Colonic mucosa (tissue), 4 donors: ENCODE measurements around the gene FLOT1. TPM values are rescaled to one million over a fixed set of nuclear protein-coding genes. Genes with fewer than 3 reads are reported as not detected.
A peak's percentile ranks its signal among the peaks of the same experiment; 100 is the strongest.
"Not testable (repeated sequence)": the region's sequence is repeated elsewhere in the genome, so short reads cannot be mapped to it uniquely, and the experiment has no call there.

Source experiments
- DNase-seq: peaks from one replicate; pipeline ENCODE4 v3.0.0-alpha.2; 2020
- H3K27ac ChIP-seq: fragments of 200-600 bp; one replicate; pipeline ENCODE4 v1.8.0; 2021
- H3K27me3 ChIP-seq: fragments of 200-600 bp; one replicate; pipeline ENCODE4 v1.8.0; 2021
- H3K36me3 ChIP-seq: fragments of 200-600 bp; one replicate; pipeline ENCODE4 v1.8.0; 2021
- H3K4me1 ChIP-seq: fragments of 200-600 bp; one replicate; pipeline ENCODE4 v1.8.0; 2021; ENCODE audit warnings: mild to moderate bottlenecking
- H3K4me3 ChIP-seq: fragments of 200-600 bp; one replicate; pipeline ENCODE4 v1.8.0; 2021
- H3K9ac ChIP-seq, 2 donors: one replicate each; pipeline ENCODE4 v1.7.0; 2013; ENCODE audit warnings: control low read depth in 2 of 2, low read depth in 2 of 2, low read length in 2 of 2
- H3K9me3 ChIP-seq: fragments of 200-600 bp; one replicate; pipeline ENCODE4 v1.8.0; 2021
- CTCF ChIP-seq: fragments of 200-600 bp; IDR thresholded peaks from one replicate; pipeline ENCODE4 v1.8.0; 2022; ENCODE audit warnings: antibody characterized with exemption, mild to moderate bottlenecking
- intact Hi-C: fragments of 100-400 bp; cut with DNase I; formaldehyde crosslinking; loops from one replicate; pipeline ENCODE4 v1.14.1; 2022
- total RNA-seq, 2 donors: library from RNA; stranded (reverse); fragmentation: NEBNext Ultra II Directional in 1 of 2; extraction: Animal tissue kit (Norgen Biotek cat#: 25700) in 1 of 2; gene quantifications; one replicate each; pipeline ENCODE4 v1.2.1, GENCODE V29; 2021
- donor health status: healthy.
- donor health status: DM: no; HTN: no; CAD: no.
- donor health status: DM: no; HTN: no; CAD: no.

The FLOT1 gene
- total RNA-seq, 2 donors from 2014 or later, result 130 to 158 TPM

- no peak for TF ChIP-seq CTCF
- H3K9ac ChIP-seq, result peak overlapping the region in 1 of 2 donors; percentile 14
- no peak overlapping the region for H3K27ac ChIP-seq
- H3K4me1 ChIP-seq, result peaks cover 6% of the 10 kb centered on the region
- no peak for DNase-seq
- H3K27me3 ChIP-seq, result no peaks in the 10 kb centered on the region
- peaks cover 36% of the 10 kb centered on the region for H3K36me3 ChIP-seq
- H3K9me3 ChIP-seq, result no peaks in the 10 kb centered on the region
- intact Hi-C loops, result no loop called here
- no peak overlapping the region for H3K4me3 ChIP-seq
Measured at GRCh38 chr6:30725713-30726505, 16.6 kb downstream of the FLOT1 start.

GRCh38 chr6:30724906-30725667 is 17.4 kb downstream of the FLOT1 start:
- intact Hi-C loops, result no loop called here
- H3K9me3 ChIP-seq, result no peaks in the 10 kb centered on the region
- no peaks in the 10 kb centered on the region for H3K27me3 ChIP-seq
- H3K9ac ChIP-seq, result peak overlapping the region in 1 of 2 donors; percentile 32
- H3K36me3 ChIP-seq, result peaks cover 36% of the 10 kb centered on the region
- H3K4me3 ChIP-seq, result no peak overlapping the region
- H3K4me1 ChIP-seq, result no peaks in the 10 kb centered on the region
- no peak overlapping the region for H3K27ac ChIP-seq
- no peak for DNase-seq
- TF ChIP-seq CTCF, result no peak

- H3K27me3 ChIP-seq, H3K9me3 ChIP-seq, H3K4me1 ChIP-seq, DNase-seq, H3K9ac ChIP-seq, H3K27ac ChIP-seq, intact Hi-C loops, H3K4me3 ChIP-seq: not testable (repeated sequence)
- H3K36me3 ChIP-seq, result peaks cover 31% of the 10 kb centered on the region
Measured at GRCh38 chr6:30723843-30724741, 18.4 kb downstream of the FLOT1 start.

- peaks cover 28% of the 10 kb centered on the region for H3K36me3 ChIP-seq
- H3K27ac ChIP-seq, H3K4me1 ChIP-seq, DNase-seq, H3K9me3 ChIP-seq, H3K27me3 ChIP-seq, intact Hi-C loops, H3K9ac ChIP-seq, H3K4me3 ChIP-seq: not testable (repeated sequence)
Measured at GRCh38 chr6:30723159-30723842, 19.2 kb downstream of the FLOT1 start.

- no peaks in the 10 kb centered on the region for H3K27me3 ChIP-seq
- H3K9ac ChIP-seq, result peak overlapping the region; percentile 38 to 87
- H3K27ac ChIP-seq, result peak overlapping the region; percentile 95
- H3K36me3 ChIP-seq, result peaks cover 23% of the 10 kb centered on the region
- no peaks in the 10 kb centered on the region for H3K4me1 ChIP-seq
- TF ChIP-seq CTCF, result peak; percentile 97
- DNase-seq, result peak; percentile 89
- peak overlapping the region; percentile 80 for H3K4me3 ChIP-seq
- intact Hi-C loops, result loop anchor here (1.0 kb wide), 1 partner anchor 43 kb away; no protein-coding TSS in a partner anchor
- no peaks in the 10 kb centered on the region for H3K9me3 ChIP-seq
Measured at GRCh38 chr6:30722280-30723112, 20.0 kb downstream of the FLOT1 start.

- peak overlapping the region; percentile 87 to 89 for H3K9ac ChIP-seq
- H3K4me1 ChIP-seq, H3K27me3 ChIP-seq, H3K9me3 ChIP-seq: not testable (repeated sequence)
- DNase-seq, result peak; percentile 33
- H3K27ac ChIP-seq, result peak overlapping the region; percentile 95
- H3K36me3 ChIP-seq, result peaks cover 20% of the 10 kb centered on the region
- intact Hi-C loops, result loop anchor here (1.0 kb wide), 1 partner anchor 43 kb away; no protein-coding TSS in a partner anchor
- H3K4me3 ChIP-seq, result peak overlapping the region; percentile 80
Measured at GRCh38 chr6:30722025-30722279, 20.5 kb downstream of the FLOT1 start.
